ENCODE results near the gene RGMA.

- TF ChIP-seq CTCF (conservative IDR thresholded peaks at IDR 0.05) (no peak), ZFX (IDR thresholded peaks at IDR 0.05) (no peak)
These were observed 17.0 kb downstream of the RGMA start for GRCh38 chr15:93072011-93072410.

Data from C4-2B (cell line).